A673 (cell line): ENCODE measurements around the gene GPR150. TPM values are rescaled to one million over a fixed set of nuclear protein-coding genes. Genes with fewer than 3 reads are reported as not detected.

Experiments
- BruUV-seq: library from RNA; stranded (reverse); fragments of 400-500 nt; replicated peaks from 2 replicates; lab custom pipeline; 2021; lab: Mats Ljungman, UMichigan
- CTCF ChIA-PET: fragments of 300-600 bp; sonication (Branson Sonifier 250); formaldehyde crosslinking; loops from one replicate; lab custom pipeline; 2022; ENCODE audit warnings: antibody characterized with exemption; lab: Charles Lee
- POLR2A ChIA-PET: fragments of 300-600 bp; sonication (Branson Sonifier 250); formaldehyde crosslinking; loops from one replicate; lab custom pipeline; 2022; ENCODE audit warnings: antibody characterized with exemption; ENCODE audit not compliant: low non-redundant PET; lab: Charles Lee
- DNase-seq: peaks from one replicate; pipeline ENCODE4 v3.0.0-alpha.2; 2015; ENCODE audit warnings: low spot score
- H3K27ac ChIP-seq: fragments of 200-600 bp; sonication (generic); 2 replicates; pipeline ENCODE4 v1.5.1; 2016; ENCODE audit warnings: mixed run types, low read depth, mild to moderate bottlenecking, mixed read lengths, antibody characterized with exemption, low read length; ENCODE audit not compliant: poor library complexity, severe bottlenecking
- H3K27me3 ChIP-seq: fragments of 200-600 bp; sonication (generic); replicated peaks from 2 replicates; pipeline ENCODE4 v1.6.1; 2017; ENCODE audit warnings: mixed run types, low read depth, mild to moderate bottlenecking, mixed read lengths, antibody characterized with exemption, low read length; ENCODE audit not compliant: insufficient read depth, poor library complexity
- H3K36me3 ChIP-seq: fragments of 200-600 bp; sonication (generic); 2 replicates; pipeline ENCODE4 v1.6.1; 2016; ENCODE audit warnings: mixed run types, mild to moderate bottlenecking, mixed read lengths, antibody characterized with exemption, low read length; ENCODE audit not compliant: insufficient read depth, poor library complexity, severe bottlenecking
- H3K4me1 ChIP-seq: fragments of 200-600 bp; sonication (generic); 2 replicates; pipeline ENCODE4 v1.6.1; 2017; ENCODE audit warnings: mixed run types, mild to moderate bottlenecking, mixed read lengths, antibody characterized with exemption, low read length; ENCODE audit not compliant: insufficient read depth, poor library complexity, severe bottlenecking
- H3K4me3 ChIP-seq: fragments of 200-600 bp; sonication (generic); 2 replicates; pipeline ENCODE4 v1.5.1; 2016; ENCODE audit warnings: low read depth, mixed run types, mild to moderate bottlenecking, mixed read lengths, low read length; ENCODE audit not compliant: poor library complexity, severe bottlenecking
- H3K9me3 ChIP-seq: fragments of 200-600 bp; sonication (generic); 2 replicates; pipeline ENCODE4 v1.6.1; 2016; ENCODE audit warnings: mixed run types, low read depth, mild to moderate bottlenecking, mixed read lengths, antibody characterized with exemption, low read length; ENCODE audit not compliant: poor library complexity, severe bottlenecking
- EZH2 ChIP-seq: fragments of 200-600 bp; sonication (generic); IDR thresholded peaks from 2 replicates; pipeline ENCODE4 v1.6.1; 2017; ENCODE audit warnings: borderline replicate concordance, low read depth, mild to moderate bottlenecking, mixed read lengths, antibody characterized with exemption, low read length; ENCODE audit not compliant: poor library complexity, severe bottlenecking
- intact Hi-C: fragments of 100-400 bp; cut with micrococcal nuclease; formaldehyde crosslinking; loops from one replicate; pipeline ENCODE4 v1.10.0; 2022; ENCODE audit not compliant: unreplicated experiment
- total RNA-seq: library from RNA; stranded (reverse); gene quantifications from 2 replicates; pipeline ENCODE4 v1.2.3, GENCODE V29; 2021
- TF ChIP-seq, protein P1 (sequence below): fragments of 300-800, 200-600 bp; sonication (generic); conservative IDR thresholded peaks from 2 replicates; pipeline ENCODE4 v1.5.1; 2017; ENCODE audit warnings: low read depth, mild to moderate bottlenecking, antibody characterized with exemption, low read length, moderate library complexity, mixed read lengths

The GPR150 gene
- total RNA-seq, 1 experiment from 2014 or later: 0.13 TPM

DNA sequence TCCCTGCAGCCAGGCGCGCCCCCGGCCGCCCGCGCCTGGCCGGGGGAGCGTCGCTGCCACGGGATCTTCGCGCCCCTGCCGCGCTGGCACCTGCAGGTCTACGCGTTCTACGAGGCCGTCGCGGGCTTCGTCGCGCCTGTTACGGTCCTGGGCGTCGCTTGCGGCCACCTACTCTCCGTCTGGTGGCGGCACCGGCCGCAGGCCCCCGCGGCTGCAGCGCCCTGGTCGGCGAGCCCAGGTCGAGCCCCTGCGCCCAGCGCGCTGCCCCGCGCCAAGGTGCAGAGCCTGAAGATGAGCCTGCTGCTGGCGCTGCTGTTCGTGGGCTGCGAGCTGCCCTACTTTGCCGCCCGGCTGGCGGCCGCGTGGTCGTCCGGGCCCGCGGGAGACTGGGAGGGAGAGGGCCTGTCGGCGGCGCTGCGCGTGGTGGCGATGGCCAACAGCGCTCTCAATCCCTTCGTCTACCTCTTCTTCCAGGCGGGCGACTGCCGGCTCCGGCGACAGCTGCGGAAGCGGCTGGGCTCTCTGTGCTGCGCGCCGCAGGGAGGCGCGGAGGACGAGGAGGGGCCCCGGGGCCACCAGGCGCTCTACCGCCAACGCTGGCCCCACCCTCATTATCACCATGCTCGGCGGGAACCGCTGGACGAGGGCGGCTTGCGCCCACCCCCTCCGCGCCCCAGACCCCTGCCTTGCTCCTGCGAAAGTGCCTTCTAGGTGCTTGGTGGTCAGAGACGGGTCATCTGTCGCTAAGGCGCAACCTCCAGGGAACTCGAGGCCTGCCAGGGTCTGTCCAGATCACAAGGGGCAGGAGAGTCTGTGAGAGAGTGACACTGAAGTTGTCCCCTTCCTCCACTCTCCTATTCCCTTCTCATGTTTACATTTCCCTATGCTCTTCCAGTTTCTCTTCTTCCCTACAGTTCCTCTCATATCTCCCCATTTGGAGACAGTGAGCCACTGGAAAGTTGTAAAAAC, 1.3 kb downstream of the GPR150 start:
- intact Hi-C loops: no loop called here
- BruUV-seq: no TSS peak
- H3K27me3 ChIP-seq: peaks cover 16% of the 10 kb centered on the region
- no peaks in the 10 kb centered on the region for H3K9me3 ChIP-seq
- H3K27ac ChIP-seq: no peak overlapping the region
- peak overlapping the region; percentile 43 for H3K4me3 ChIP-seq
- ChIA-PET CTCF (no interaction called here), POLR2A (no interaction called here)
- peak; percentile 27 for DNase-seq
- no peaks in the 10 kb centered on the region for H3K36me3 ChIP-seq
- TF ChIP-seq, protein P1, sequence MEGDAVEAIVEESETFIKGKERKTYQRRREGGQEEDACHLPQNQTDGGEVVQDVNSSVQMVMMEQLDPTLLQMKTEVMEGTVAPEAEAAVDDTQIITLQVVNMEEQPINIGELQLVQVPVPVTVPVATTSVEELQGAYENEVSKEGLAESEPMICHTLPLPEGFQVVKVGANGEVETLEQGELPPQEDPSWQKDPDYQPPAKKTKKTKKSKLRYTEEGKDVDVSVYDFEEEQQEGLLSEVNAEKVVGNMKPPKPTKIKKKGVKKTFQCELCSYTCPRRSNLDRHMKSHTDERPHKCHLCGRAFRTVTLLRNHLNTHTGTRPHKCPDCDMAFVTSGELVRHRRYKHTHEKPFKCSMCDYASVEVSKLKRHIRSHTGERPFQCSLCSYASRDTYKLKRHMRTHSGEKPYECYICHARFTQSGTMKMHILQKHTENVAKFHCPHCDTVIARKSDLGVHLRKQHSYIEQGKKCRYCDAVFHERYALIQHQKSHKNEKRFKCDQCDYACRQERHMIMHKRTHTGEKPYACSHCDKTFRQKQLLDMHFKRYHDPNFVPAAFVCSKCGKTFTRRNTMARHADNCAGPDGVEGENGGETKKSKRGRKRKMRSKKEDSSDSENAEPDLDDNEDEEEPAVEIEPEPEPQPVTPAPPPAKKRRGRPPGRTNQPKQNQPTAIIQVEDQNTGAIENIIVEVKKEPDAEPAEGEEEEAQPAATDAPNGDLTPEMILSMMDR: no peak
- no peak for TF ChIP-seq EZH2
- H3K4me1 ChIP-seq: no peaks in the 10 kb centered on the region

DNA sequence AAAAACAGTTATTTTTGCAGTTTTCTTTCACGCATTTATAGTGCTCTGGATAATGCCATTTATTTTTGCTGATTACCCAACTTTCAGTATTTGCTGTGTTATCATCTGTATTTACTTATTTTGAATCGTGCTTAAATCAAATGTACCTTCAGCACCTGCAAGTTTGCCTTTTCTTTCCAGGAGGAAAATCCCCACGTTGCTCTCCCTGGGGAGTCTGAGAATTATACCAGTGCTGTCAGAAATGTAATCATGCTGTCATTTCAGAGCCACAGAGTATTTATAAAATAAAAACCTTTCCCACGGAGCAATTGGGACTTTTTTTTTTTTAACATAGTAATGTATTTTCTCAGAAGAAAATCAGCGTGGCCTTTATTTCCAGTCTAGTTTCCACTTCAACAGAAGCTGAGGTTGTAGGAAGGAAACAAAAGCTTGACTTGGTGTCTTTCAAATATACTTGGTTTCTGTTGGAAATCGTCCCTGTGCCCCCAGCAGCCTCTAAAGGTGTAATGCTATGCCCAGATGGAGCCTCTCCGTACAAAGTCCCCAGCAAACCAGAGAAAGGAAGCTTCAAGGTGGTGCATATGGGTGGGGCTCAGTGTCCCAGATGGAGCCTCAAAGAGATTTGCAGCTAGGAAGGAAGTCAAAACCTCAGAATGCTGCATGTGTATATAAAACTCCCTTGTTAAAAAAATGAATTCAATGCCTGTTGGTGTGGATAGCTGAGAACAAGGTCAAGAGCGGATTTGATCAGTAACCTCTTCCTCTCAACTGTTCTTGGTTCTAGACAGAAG, 2.1 kb downstream of the GPR150 start:
- no peak overlapping the region for H3K27ac ChIP-seq
- intact Hi-C loops: no loop called here
- H3K4me3 ChIP-seq: no peak overlapping the region
- no peaks in the 10 kb centered on the region for H3K4me1 ChIP-seq
- peaks cover 16% of the 10 kb centered on the region for H3K27me3 ChIP-seq
- BruUV-seq: no TSS peak
- DNase-seq: no peak
- CTCF ChIA-PET: no interaction called here
- no peaks in the 10 kb centered on the region for H3K9me3 ChIP-seq
- POLR2A ChIA-PET: no interaction called here
- H3K36me3 ChIP-seq: no peaks in the 10 kb centered on the region
- TF ChIP-seq, protein P1: no peak
- no peak for TF ChIP-seq EZH2

DNA sequence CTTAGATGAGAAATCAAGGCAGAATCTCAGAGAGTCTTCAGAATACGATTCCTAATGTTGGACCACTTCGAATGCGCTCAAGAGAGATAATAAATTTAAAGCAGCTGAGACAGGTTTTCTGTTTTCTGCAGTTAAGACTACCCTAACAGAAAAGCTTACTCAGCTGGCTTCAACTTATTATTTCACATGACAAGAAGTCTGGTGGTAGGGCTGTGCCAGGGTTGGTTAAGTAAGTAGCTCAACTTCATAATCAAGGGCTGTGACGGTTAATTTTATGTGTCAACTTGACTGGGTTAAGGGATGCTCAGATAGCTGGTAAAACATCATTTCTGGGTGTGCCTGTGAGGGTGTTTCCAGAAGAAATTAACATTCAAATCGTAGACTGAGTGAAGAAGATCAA, 3.8 kb downstream of the GPR150 start:
- CTCF ChIA-PET: no interaction called here
- TF ChIP-seq, protein P1: no peak
- no peak for TF ChIP-seq EZH2
- Histone ChIP-seq H3K27me3 (peaks cover 16% of the 10 kb centered on the region), H3K36me3 (no peaks in the 10 kb centered on the region), H3K4me1 (no peaks in the 10 kb centered on the region), H3K9me3 (no peaks in the 10 kb centered on the region), H3K4me3 (no peak overlapping the region), H3K27ac (no peak overlapping the region)
- POLR2A ChIA-PET: interaction anchor here (0.6 kb wide), 1 partner anchor 25 kb away, joined by 3 read pairs; no protein-coding TSS in a partner anchor
- intact Hi-C loops: no loop called here
- DNase-seq: no peak
- no TSS peak for BruUV-seq
